ENCODE measurements around the gene SMIM45.

SMIM45 gene

DNA sequence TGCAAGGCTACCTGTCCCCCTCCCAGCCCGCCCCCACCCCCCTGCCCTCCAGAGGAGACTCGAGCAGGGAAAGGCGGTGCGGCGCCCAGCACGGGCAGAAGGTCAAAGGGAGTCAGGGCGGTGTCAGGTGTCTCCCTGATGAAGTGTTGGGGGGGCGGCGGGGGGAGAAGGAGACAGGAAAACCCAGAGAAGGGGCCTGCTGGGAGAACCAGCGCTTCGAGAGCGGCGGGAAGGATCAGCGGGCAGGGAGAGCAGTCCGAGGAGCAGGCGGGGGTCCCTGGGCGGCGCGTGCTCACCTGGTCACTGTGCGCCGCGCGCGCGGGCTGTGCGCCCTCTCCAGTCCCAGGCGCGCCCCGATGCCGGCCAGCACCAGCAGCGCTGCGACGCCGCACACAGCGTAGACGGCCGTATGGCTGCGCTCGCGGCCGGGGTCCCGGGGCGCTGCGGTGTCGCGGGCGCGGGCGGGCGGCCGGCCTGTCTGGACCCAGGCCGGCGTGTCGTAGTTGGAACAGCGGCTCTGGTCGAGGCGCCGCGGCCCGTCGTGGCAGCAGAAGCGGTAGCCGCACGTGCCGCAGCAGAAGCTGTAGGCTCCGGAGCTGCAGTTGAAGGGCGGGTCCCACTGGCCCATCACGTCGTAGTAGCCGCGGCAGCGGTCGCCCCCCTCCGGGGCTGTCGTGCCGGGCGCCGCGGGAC is 38.0 kb upstream of the SMIM45 start:
- no peak overlapping the region for H3K4me3 ChIP-seq (ENCODE audit: low read depth, low read length)
- TF ChIP-seq, protein P1, sequence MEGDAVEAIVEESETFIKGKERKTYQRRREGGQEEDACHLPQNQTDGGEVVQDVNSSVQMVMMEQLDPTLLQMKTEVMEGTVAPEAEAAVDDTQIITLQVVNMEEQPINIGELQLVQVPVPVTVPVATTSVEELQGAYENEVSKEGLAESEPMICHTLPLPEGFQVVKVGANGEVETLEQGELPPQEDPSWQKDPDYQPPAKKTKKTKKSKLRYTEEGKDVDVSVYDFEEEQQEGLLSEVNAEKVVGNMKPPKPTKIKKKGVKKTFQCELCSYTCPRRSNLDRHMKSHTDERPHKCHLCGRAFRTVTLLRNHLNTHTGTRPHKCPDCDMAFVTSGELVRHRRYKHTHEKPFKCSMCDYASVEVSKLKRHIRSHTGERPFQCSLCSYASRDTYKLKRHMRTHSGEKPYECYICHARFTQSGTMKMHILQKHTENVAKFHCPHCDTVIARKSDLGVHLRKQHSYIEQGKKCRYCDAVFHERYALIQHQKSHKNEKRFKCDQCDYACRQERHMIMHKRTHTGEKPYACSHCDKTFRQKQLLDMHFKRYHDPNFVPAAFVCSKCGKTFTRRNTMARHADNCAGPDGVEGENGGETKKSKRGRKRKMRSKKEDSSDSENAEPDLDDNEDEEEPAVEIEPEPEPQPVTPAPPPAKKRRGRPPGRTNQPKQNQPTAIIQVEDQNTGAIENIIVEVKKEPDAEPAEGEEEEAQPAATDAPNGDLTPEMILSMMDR (IDR thresholded peaks at IDR 0.05; ENCODE audit: low read depth, low read length): no peak

DNA sequence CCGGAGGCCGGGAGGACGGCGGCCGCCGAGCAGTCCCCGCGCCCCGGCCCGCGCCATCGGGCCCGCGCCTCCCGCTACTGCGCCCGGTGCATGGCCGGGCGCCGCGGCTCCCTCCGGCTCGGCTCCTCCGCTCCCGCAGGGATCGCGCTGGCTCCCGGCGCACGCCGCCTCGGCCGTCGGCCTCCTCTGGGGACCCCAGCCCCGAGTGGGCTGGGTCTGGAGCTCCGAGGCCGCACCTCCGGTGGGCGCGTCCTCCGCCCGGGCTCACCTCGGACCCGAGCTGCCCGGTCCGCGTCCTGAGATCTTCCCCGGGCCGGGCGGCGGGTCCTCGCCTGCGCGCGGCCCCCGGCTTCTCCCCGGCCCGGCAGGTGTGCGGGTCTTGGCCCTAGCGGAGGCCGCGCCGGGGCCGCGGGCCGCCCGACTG is 37.3 kb upstream of the SMIM45 start:
- TF ChIP-seq, protein P1 (IDR thresholded peaks at IDR 0.05; ENCODE audit: low read depth, low read length): no peak
- no peak overlapping the region for H3K4me3 ChIP-seq (ENCODE audit: low read depth, low read length)

DNA sequence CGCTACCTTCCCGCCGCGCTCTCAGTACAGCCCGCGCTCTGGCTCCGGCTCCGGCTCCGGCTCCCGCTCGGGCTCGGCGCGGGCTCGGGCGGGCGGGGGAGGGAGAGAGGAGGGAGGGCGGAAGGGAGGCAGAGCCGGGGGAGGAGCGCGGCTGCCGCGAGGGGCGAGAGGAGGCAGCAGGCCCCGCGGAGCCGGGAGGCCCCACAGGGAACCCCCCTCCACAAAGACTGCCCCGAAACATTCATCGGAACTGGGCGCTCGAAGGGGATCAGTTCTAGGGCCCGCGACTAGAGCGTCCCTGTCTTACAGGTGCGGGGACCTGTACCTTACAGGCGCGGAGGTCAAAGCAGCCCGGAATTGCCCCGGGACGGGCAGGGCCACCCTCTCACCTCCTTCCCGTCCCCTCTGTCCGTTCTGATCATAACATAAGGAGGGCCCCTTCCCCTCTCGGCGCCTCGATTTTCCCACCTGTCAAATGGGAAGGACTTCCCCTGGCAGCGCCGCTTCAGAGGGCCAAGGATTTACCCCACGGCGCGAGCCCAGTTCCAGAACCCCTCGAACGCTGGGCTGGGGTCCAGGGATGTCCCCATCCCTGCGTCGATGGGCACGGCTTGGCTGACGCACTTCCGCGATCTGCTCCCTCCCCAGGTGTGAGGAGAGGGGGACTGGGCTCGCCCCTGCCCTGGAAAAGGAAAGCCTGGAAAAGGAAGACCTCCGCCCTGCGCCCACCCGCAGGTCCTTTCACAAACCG is 36.7 kb upstream of the SMIM45 start, which contains the start of gene SHISA8:
SHISA8 (minus strand) TSS at position 40 of the 751 bp plus-strand sequence. CDS start 407 bp downstream, outside the sequence.
- TF ChIP-seq, protein P1 (IDR thresholded peaks at IDR 0.05; ENCODE audit: low read depth, low read length): no peak
- 0 out of 2 replicates have a peak within 1 kb of the TSS, but pooled peaks have one; percentile 5 for H3K4me3 ChIP-seq (ENCODE audit: low read depth, low read length)

- H3K4me3 ChIP-seq (ENCODE audit: low read depth, low read length): no peak overlapping the region
- TF ChIP-seq, protein P1 (IDR thresholded peaks at IDR 0.05; ENCODE audit: low read depth, low read length): no peak
Observed at GRCh38 chr22:41915786-41916493, 36.0 kb upstream of the SMIM45 start.

GRCh38 chr22:41916745-41917358 is 35.1 kb upstream of the SMIM45 start:
- TF ChIP-seq, protein P1 (IDR thresholded peaks at IDR 0.05; ENCODE audit: low read depth, low read length): no peak
- H3K4me3 ChIP-seq (ENCODE audit: low read depth, low read length): no peak overlapping the region

DNA sequence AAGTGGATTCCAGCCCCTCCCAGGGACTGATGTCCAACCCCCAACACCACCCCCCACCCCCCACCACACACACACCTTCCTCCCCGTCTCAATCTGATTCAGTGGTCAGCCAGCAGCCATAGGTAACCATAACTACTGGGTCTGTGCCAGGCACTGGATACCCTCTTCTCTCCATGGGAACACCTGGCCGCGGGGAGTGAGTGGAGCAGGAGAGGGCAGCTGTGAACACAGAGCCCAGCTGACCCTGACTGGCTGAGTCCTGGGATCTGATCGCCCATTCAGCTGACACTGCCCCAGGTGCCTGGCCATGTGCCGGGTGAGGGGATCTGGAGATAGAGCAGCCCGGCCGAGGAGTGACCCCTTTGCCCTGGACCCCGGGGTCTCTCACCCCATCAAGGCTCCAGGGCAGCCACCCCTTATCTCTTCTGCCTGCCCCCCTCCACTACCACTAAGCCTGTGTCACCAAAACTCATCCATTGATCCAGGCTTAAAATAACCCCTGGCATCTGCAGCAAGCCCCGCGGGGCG is 34.5 kb upstream of the SMIM45 start:
- TF ChIP-seq, protein P1 (IDR thresholded peaks at IDR 0.05; ENCODE audit: low read depth, low read length): no peak
- no peak overlapping the region for H3K4me3 ChIP-seq (ENCODE audit: low read depth, low read length)

Measured in WI38 (cell line).